Measurements from ENCODE around the gene GLOD5.

Gene GLOD5

GRCh38 chrX:48802905-48803200 is 41.3 kb downstream of the GLOD5 start:
- Histone ChIP-seq H3K4me3 (ENCODE audit: low read depth, low read length) (peak overlapping the region; percentile 71), H3K27ac (no peak overlapping the region), H3K36me3 (replicated peaks) (no peaks in the 10 kb centered on the region), H3K27me3 (replicated peaks) (no peaks in the 10 kb centered on the region)
- in situ Hi-C loops (cut with HindIII; ENCODE audit: low pct_ligation_motif_present, low sequenced_read_pairs) = no loop called here
- DNase-seq = no peak
- TF ChIP-seq CTCF (IDR thresholded peaks at IDR 0.05; ENCODE audit: low read depth, low read length, missing control alignments) = no peak

GRCh38 chrX:48806081-48806480 is 44.5 kb downstream of the GLOD5 start:
- in situ Hi-C loops (cut with HindIII; ENCODE audit: low pct_ligation_motif_present, low sequenced_read_pairs) = no loop called here
- Histone ChIP-seq H3K4me3 (ENCODE audit: low read depth, low read length) (no peak overlapping the region), H3K27ac (no peak overlapping the region), H3K27me3 (replicated peaks) (no peaks in the 10 kb centered on the region), H3K36me3 (replicated peaks) (no peaks in the 10 kb centered on the region)
- TF ChIP-seq CTCF (IDR thresholded peaks at IDR 0.05; ENCODE audit: low read depth, low read length, missing control alignments) = no peak
- DNase-seq = no peak

- no peak for DNase-seq
- no peak overlapping the region for H3K27ac ChIP-seq
- TF ChIP-seq CTCF (IDR thresholded peaks at IDR 0.05; ENCODE audit: low read depth, low read length, missing control alignments) = no peak
- no peaks in the 10 kb centered on the region for H3K36me3 ChIP-seq (replicated peaks)
- H3K4me3 ChIP-seq (ENCODE audit: low read depth, low read length) = no peak overlapping the region
- H3K27me3 ChIP-seq (replicated peaks) = no peaks in the 10 kb centered on the region
- in situ Hi-C loops (cut with HindIII; ENCODE audit: low pct_ligation_motif_present, low sequenced_read_pairs) = no loop called here
These were observed 52.1 kb downstream of the GLOD5 start for GRCh38 chrX:48813644-48814043.

GRCh38 chrX:48814722-48815121 is 53.2 kb downstream of the GLOD5 start:
- TF ChIP-seq CTCF (IDR thresholded peaks at IDR 0.05; ENCODE audit: low read depth, low read length, missing control alignments) = no peak
- DNase-seq = no peak
- in situ Hi-C loops (cut with HindIII; ENCODE audit: low pct_ligation_motif_present, low sequenced_read_pairs) = no loop called here
- Histone ChIP-seq H3K27ac (no peak overlapping the region), H3K36me3 (replicated peaks) (no peaks in the 10 kb centered on the region), H3K4me3 (ENCODE audit: low read depth, low read length) (no peak overlapping the region), H3K27me3 (replicated peaks) (no peaks in the 10 kb centered on the region)

GRCh38 chrX:48815266-48815665 is 53.7 kb downstream of the GLOD5 start:
- Histone ChIP-seq H3K27me3 (replicated peaks) (no peaks in the 10 kb centered on the region), H3K36me3 (replicated peaks) (no peaks in the 10 kb centered on the region), H3K4me3 (ENCODE audit: low read depth, low read length) (no peak overlapping the region), H3K27ac (no peak overlapping the region)
- in situ Hi-C loops (cut with HindIII; ENCODE audit: low pct_ligation_motif_present, low sequenced_read_pairs) = no loop called here
- no peak for TF ChIP-seq CTCF (IDR thresholded peaks at IDR 0.05; ENCODE audit: low read depth, low read length, missing control alignments)
- no peak for DNase-seq

- Histone ChIP-seq H3K27me3 (replicated peaks) (no peaks in the 10 kb centered on the region), H3K4me3 (ENCODE audit: low read depth, low read length) (no peak overlapping the region), H3K27ac (no peak overlapping the region), H3K36me3 (replicated peaks) (no peaks in the 10 kb centered on the region)
- no peak for DNase-seq
- no peak for TF ChIP-seq CTCF (IDR thresholded peaks at IDR 0.05; ENCODE audit: low read depth, low read length, missing control alignments)
- in situ Hi-C loops (cut with HindIII; ENCODE audit: low pct_ligation_motif_present, low sequenced_read_pairs) = no loop called here
These were observed 54.7 kb downstream of the GLOD5 start for GRCh38 chrX:48816014-48816810.

All from brain microvascular endothelial cell (primary cell).